H1 (cell line): Measurements from ENCODE around the gene PPP2R5B. TPM values are rescaled to one million over a fixed set of nuclear protein-coding genes. Genes with fewer than 3 reads are reported as not detected.
A peak's percentile ranks its signal among the peaks of the same experiment; 100 is the strongest.

Experiments
- CTCF ChIA-PET: fragments of 300-600 bp; sonication (Branson Sonifier 250); formaldehyde crosslinking; loops from one replicate; lab custom pipeline; 2021; ENCODE audit not compliant: partially characterized antibody; lab: Charles Lee
- POLR2A ChIA-PET: fragments of 300-600 bp; sonication (Branson Sonifier 250); formaldehyde crosslinking; loops from one replicate; lab custom pipeline; 2021; ENCODE audit warnings: inconsistent platforms; ENCODE audit not compliant: partially characterized antibody; lab: Charles Lee
- DNase-seq, 2 experiments: peaks; one replicate each; pipeline versions ENCODE4 v3.0.0 to v3.0.0-alpha.2; 2010 to 2022; ENCODE audit warnings: low spot score in 2 of 2, low read depth in 1 of 2, mixed read lengths in 1 of 2
- FAIRE-seq: peaks from 2 replicates; lab custom pipeline; 2011; peaks lifted over from hg19 to GRCh38; lab: Jason Lieb, UNC
- H2AFZ ChIP-seq: 2 replicates; pipeline ENCODE4 v1.8.1; 2012; ENCODE audit warnings: low read length, inconsistent platforms
- H2AK5ac ChIP-seq: 2 replicates; pipeline ENCODE4 v1.6.1; 2013; ENCODE audit warnings: low read depth, low read length
- H2BK120ac ChIP-seq: replicated peaks from 2 replicates; pipeline ENCODE3; 2013; ENCODE audit warnings: low read depth, low read length, inconsistent platforms
- H2BK12ac ChIP-seq: 2 replicates; pipeline ENCODE4 v1.6.1; 2013; ENCODE audit warnings: low read depth, low read length
- H2BK15ac ChIP-seq: 2 replicates; pipeline ENCODE4 v1.6.1; 2013; ENCODE audit warnings: low read length
- H2BK20ac ChIP-seq: 2 replicates; pipeline ENCODE4 v1.6.1; 2013; ENCODE audit warnings: low read length
- H2BK5ac ChIP-seq: 2 replicates; pipeline ENCODE4 v1.6.1; 2013; ENCODE audit warnings: low read depth, low read length
- H3K14ac ChIP-seq: 2 replicates; pipeline ENCODE4 v1.6.1; 2013; ENCODE audit warnings: inconsistent platforms; ENCODE audit not compliant: insufficient read length
- H3K18ac ChIP-seq: 2 replicates; pipeline ENCODE4 v1.6.1; 2013; ENCODE audit warnings: low read length; ENCODE audit errors: extremely low read depth
- H3K23ac ChIP-seq: 2 replicates; pipeline ENCODE4 v1.6.1; 2013; ENCODE audit warnings: inconsistent platforms; ENCODE audit not compliant: insufficient read length
- H3K23me2 ChIP-seq: 2 replicates; pipeline ENCODE4 v1.6.1; 2013; ENCODE audit warnings: low read depth, low read length
- H3K27ac ChIP-seq: 2 replicates; pipeline ENCODE4 v1.6.1; 2011; ENCODE audit warnings: low read depth, low read length, inconsistent platforms
- H3K27me3 ChIP-seq, 4 experiments: replicated peaks in 1 of 4; 1 replicate in 1 of 4; 2 replicates in 3 of 4; pipeline versions ENCODE4 v1.6.1 to v1.8.1; 2011 to 2013; ENCODE audit warnings: low read length in 3 of 4, mild to moderate bottlenecking in 3 of 4, inconsistent platforms in 2 of 4, mixed read lengths in 2 of 4, moderate library complexity in 1 of 4; ENCODE audit not compliant: control insufficient read depth in 3 of 4, insufficient read depth in 3 of 4; ENCODE audit errors: extremely low read depth in 1 of 4
- H3K36me3 ChIP-seq, 4 experiments: 2 replicates each; pipeline versions ENCODE4 v1.6.1 to v1.8.1; 2011 to 2013; ENCODE audit warnings: mild to moderate bottlenecking in 4 of 4, low read length in 3 of 4, moderate library complexity in 2 of 4, control low read depth in 1 of 4, inconsistent platforms in 1 of 4; ENCODE audit not compliant: insufficient read depth in 4 of 4, control insufficient read depth in 2 of 4
- H3K4ac ChIP-seq: replicated peaks from 2 replicates; pipeline ENCODE3; 2013; ENCODE audit warnings: low read length, low read depth, mixed read lengths, inconsistent platforms; ENCODE audit not compliant: insufficient read length
- H3K4me1 ChIP-seq, 4 experiments: replicated peaks in 1 of 4; 1 replicate in 1 of 4; 2 replicates in 3 of 4; pipeline versions ENCODE4 v1.6.1 to v1.8.1; 2011 to 2013; ENCODE audit warnings: low read length in 3 of 4, inconsistent platforms in 2 of 4, mixed read lengths in 1 of 4; ENCODE audit not compliant: insufficient read depth in 4 of 4, control insufficient read depth in 3 of 4
- H3K4me2 ChIP-seq, 2 experiments: 2 replicates each; pipeline versions ENCODE4 v1.6.1 to v1.8.1; 2011 to 2013; ENCODE audit warnings: low read depth in 2 of 2, low read length in 2 of 2, control low read depth in 1 of 2, inconsistent platforms in 1 of 2, mild to moderate bottlenecking in 1 of 2; ENCODE audit not compliant: insufficient read depth in 1 of 2
- H3K4me3 ChIP-seq, 4 experiments: fragments of 200-600, 300-600 bp in 1 of 4; sonication (generic), shearing (Covaris generic), sonication (Bioruptor Twin) in 1 of 4; 2 replicates each; pipeline versions ENCODE4 v1.5.1 to v1.8.1; 2011 to 2016; ENCODE audit warnings: low read length in 4 of 4, low read depth in 3 of 4, control low read depth in 2 of 4, inconsistent platforms in 2 of 4, mild to moderate bottlenecking in 2 of 4, mixed read lengths in 1 of 4, moderate library complexity in 1 of 4; ENCODE audit not compliant: insufficient read depth in 2 of 4; ENCODE audit errors: extremely low read depth in 1 of 4
- H3K56ac ChIP-seq: replicated peaks from 2 replicates; pipeline ENCODE3; 2013; ENCODE audit warnings: low read depth, mild to moderate bottlenecking, mixed read lengths, low read length, inconsistent platforms; ENCODE audit not compliant: insufficient read length
- H3K79me1 ChIP-seq: 2 replicates; pipeline ENCODE4 v1.6.1; 2013; ENCODE audit warnings: low read depth, low read length, control low read depth
- H3K79me2 ChIP-seq, 2 experiments: 2 replicates each; pipeline versions ENCODE4 v1.6.1 to v1.8.1; 2012 to 2013; ENCODE audit warnings: low read length in 2 of 2, mild to moderate bottlenecking in 2 of 2, inconsistent platforms in 1 of 2; ENCODE audit not compliant: insufficient read depth in 2 of 2, control insufficient read depth in 1 of 2
- H3K9ac ChIP-seq, 4 experiments: replicated peaks in 1 of 4; 1 replicate in 1 of 4; 2 replicates in 3 of 4; pipeline versions ENCODE4 v1.6.1 to v1.8.1; 2011 to 2013; ENCODE audit warnings: low read depth in 3 of 4, low read length in 3 of 4, control low read depth in 2 of 4, mild to moderate bottlenecking in 2 of 4, moderate library complexity in 2 of 4, inconsistent platforms in 1 of 4; ENCODE audit errors: extremely low read depth in 1 of 4
- H3K9me3 ChIP-seq, 2 experiments: 2 replicates each; pipeline versions ENCODE4 v1.6.1 to v1.8.1; 2012 to 2013; ENCODE audit warnings: mild to moderate bottlenecking in 2 of 2, moderate library complexity in 2 of 2, control low read depth in 1 of 2, inconsistent platforms in 1 of 2, low read depth in 1 of 2, low read length in 1 of 2, mixed read lengths in 1 of 2; ENCODE audit not compliant: insufficient read depth in 2 of 2
- H4K20me1 ChIP-seq, 2 experiments: replicated peaks in 1 of 2; 2 replicates each; pipeline versions ENCODE3 to v1.8.1; 2011 to 2013; ENCODE audit warnings: inconsistent platforms in 2 of 2, low read length in 2 of 2, mild to moderate bottlenecking in 1 of 2; ENCODE audit not compliant: insufficient read depth in 2 of 2, control insufficient read depth in 1 of 2
- H4K5ac ChIP-seq: 2 replicates; pipeline ENCODE4 v1.6.1; 2013; ENCODE audit warnings: low read length, low read depth, mixed read lengths, inconsistent platforms; ENCODE audit not compliant: insufficient read length
- H4K8ac ChIP-seq: 2 replicates; pipeline ENCODE4 v1.8.0; 2013; ENCODE audit warnings: mild to moderate bottlenecking, moderate library complexity, low read length, inconsistent platforms; ENCODE audit not compliant: insufficient read depth; ENCODE audit errors: extremely low read depth
- H4K91ac ChIP-seq: replicated peaks from 2 replicates; pipeline ENCODE3; 2013; ENCODE audit warnings: low read length, mixed read lengths, inconsistent platforms; ENCODE audit not compliant: insufficient read length
- CTBP2 ChIP-seq: IDR thresholded peaks from 2 replicates; pipeline ENCODE4 v1.7.0; 2011; ENCODE audit warnings: borderline replicate concordance, mild to moderate bottlenecking, moderate library complexity, mixed read lengths, low read length; ENCODE audit not compliant: insufficient read depth, insufficient read length
- FOSL1 ChIP-seq: IDR thresholded peaks from 2 replicates; pipeline ENCODE4 v1.6.1; 2011; ENCODE audit warnings: mild to moderate bottlenecking, low read depth, low read length, moderate library complexity; ENCODE audit not compliant: insufficient read depth
- NANOG ChIP-seq: IDR thresholded peaks from 2 replicates; pipeline ENCODE4 v1.6.1; 2011; ENCODE audit warnings: low read length, low read depth, mild to moderate bottlenecking, inconsistent platforms; ENCODE audit not compliant: insufficient read depth, poor library complexity, severe bottlenecking
- ZNF274 ChIP-seq: IDR thresholded peaks from 2 replicates; pipeline ENCODE4 v1.7.0; 2012; ENCODE audit warnings: low read length, borderline replicate concordance; ENCODE audit errors: extremely low read depth
- WGBS, 2 experiments: shearing (Covaris generic) in 1 of 2; methylation state at CpG; one replicate each; pipeline versions ENCODE4 v1.1.6 to v1.1.7; 2013 to 2015; ENCODE audit warnings: low lambda C conversion rate in 2 of 2, mixed read lengths in 2 of 2, inconsistent platforms in 1 of 2, low coverage in 1 of 2, missing lambda C conversion rate in 1 of 2; ENCODE audit not compliant: insufficient replicate concordance in 2 of 2, insufficient coverage in 1 of 2, insufficient read length in 1 of 2; ENCODE audit errors: extremely low coverage in 1 of 2, missing lambda C conversion rate in 1 of 2; 5-methylcytosine and 5-hydroxymethylcytosine counted together
- polyA plus RNA-seq, 7 experiments: library from polyadenylated mRNA; depleted of rRNA in 3 of 7; stranded (reverse) in 5 of 7; unstranded in 2 of 7; fragments of >200 nt in 5 of 7; fragments of 200-250 nt in 2 of 7; gene quantifications; 1 replicate in 5 of 7; 2 replicates in 1 of 7; 4 replicates in 1 of 7; pipeline versions ENCODE4 v1.2.1 to v1.2.3, GENCODE V29; 2011 to 2013; ENCODE audit warnings: missing spikeins in 2 of 7, mixed read lengths in 2 of 7
- total RNA-seq: library from RNA; stranded (reverse); fragmentation: NEBNext Ultra II Directional; extraction: Animal tissue kit (Norgen Biotek cat#: 25700); gene quantifications from 2 replicates; pipeline ENCODE4 v1.2.1, GENCODE V29; 2021
- TF ChIP-seq, protein P1 (sequence below): IDR thresholded peaks from 2 replicates; pipeline ENCODE4 v1.6.1; 2012; ENCODE audit warnings: low read length, inconsistent platforms

The PPP2R5B gene
- total and polyA plus RNA-seq, 2 of the 8 experiments (the other 6 are each of a cell fraction or from before 2014, with no cell fraction given), result 4.9 to 5.1 TPM

DNA sequence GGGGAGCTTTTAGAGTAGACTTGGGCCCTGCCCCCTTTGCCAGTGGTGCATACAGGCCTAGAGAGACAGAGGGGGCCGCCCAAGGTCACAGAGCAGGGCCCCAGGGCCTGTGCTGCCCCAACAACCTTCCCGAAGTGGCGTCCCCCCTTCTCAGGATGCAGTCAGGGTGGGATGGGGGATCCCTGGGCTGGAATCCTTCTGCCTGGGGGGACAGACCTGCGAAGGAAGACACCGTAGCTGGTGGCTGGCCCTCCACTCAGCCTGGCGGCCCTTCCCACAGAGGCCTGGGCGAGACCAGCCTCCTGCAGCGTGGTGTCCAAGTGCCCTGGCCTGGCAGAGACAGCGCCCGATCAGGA, 31.7 kb upstream of the PPP2R5B start:
- Histone ChIP-seq H3K79me1 (no peaks in the 10 kb centered on the region), H3K23ac (no peak overlapping the region), H3K9me3 (no peaks in the 10 kb centered on the region), H2BK12ac (no peak overlapping the region), H2BK15ac (no peak overlapping the region), H3K9ac (no peak overlapping the region), H4K8ac (peak overlapping the region; percentile 75; the same call in 1 of the 2 replicates), H2AK5ac (no peak overlapping the region), H2BK20ac (no peak overlapping the region), H3K4ac (no peak overlapping the region), H2BK5ac (no peak overlapping the region; the same call in 1 of the 2 replicates), H3K79me2 (no peaks in the 10 kb centered on the region), H3K4me1 (peaks cover 0 to 12% (median 6%) of the 10 kb centered on the region in 4 experiments; a peak in 6 of 7 replicates), H3K27ac (no peak overlapping the region), H4K20me1 (peaks cover 0 to 2% of the 10 kb centered on the region in 2 experiments), H4K5ac (no peak overlapping the region), H2BK120ac (no peak overlapping the region), H4K91ac (no peak overlapping the region), H3K36me3 (peaks cover 0 to 6% (median 0%) of the 10 kb centered on the region in 4 experiments; a peak in 2 of 8 replicates), H2AFZ (no peak overlapping the region), H3K23me2 (no peaks in the 10 kb centered on the region), H3K14ac (no peak overlapping the region), H3K27me3 (no peaks in the 10 kb centered on the region), H3K4me2 (no peak overlapping the region), H3K4me3 (no peak overlapping the region), H3K18ac (no peak overlapping the region), H3K56ac (no peak overlapping the region)
- WGBS, 2 experiments, result 81% methylated on average over 10 of the region's 10 CpGs; no CpG with 5 or more reads in 1 of the 2 experiments
- DNase-seq (no peak), FAIRE-seq (no peak)
- TF ChIP-seq NANOG (no peak), CTBP2 (no peak), ZNF274 (no peak), FOSL1 (no peak)
- TF ChIP-seq, protein P1, sequence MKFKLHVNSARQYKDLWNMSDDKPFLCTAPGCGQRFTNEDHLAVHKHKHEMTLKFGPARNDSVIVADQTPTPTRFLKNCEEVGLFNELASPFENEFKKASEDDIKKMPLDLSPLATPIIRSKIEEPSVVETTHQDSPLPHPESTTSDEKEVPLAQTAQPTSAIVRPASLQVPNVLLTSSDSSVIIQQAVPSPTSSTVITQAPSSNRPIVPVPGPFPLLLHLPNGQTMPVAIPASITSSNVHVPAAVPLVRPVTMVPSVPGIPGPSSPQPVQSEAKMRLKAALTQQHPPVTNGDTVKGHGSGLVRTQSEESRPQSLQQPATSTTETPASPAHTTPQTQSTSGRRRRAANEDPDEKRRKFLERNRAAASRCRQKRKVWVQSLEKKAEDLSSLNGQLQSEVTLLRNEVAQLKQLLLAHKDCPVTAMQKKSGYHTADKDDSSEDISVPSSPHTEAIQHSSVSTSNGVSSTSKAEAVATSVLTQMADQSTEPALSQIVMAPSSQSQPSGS, result no peak
- CTCF ChIA-PET, result interaction anchor here (0.6 to 32.2 kb wide), 10 partner anchors 12 to 1076 kb away, joined by 3 to 1058 read pairs (median 3); partner anchors contain the start of genes BATF2, CDC42BPG and EHD1
- POLR2A ChIA-PET, result interaction anchor here (0.7 to 24.6 kb wide), 5 partner anchors 12 to 114 kb away, joined by 3 to 408 read pairs (median 4); partner anchors contain the start of gene SF1
